Ishikawa (cell line): ENCODE measurements around the gene CMTR1.

Experiments
- CEBPB ChIP-seq: IDR thresholded peaks from 2 replicates; pipeline ENCODE4 v1.6.1; 2012
- CREB1 ChIP-seq: IDR thresholded peaks from 2 replicates; pipeline ENCODE4 v1.6.1; 2012; ENCODE audit warnings: low read depth
- EGR1 ChIP-seq: IDR thresholded peaks from 2 replicates; pipeline ENCODE4 v1.6.1; 2012
- EP300 ChIP-seq: IDR thresholded peaks from 2 replicates; pipeline ENCODE4 v1.6.1; 2012; ENCODE audit warnings: borderline replicate concordance
- FOXM1 ChIP-seq: IDR thresholded peaks from 2 replicates; pipeline ENCODE4 v1.6.1; 2012; ENCODE audit warnings: low read depth, borderline replicate concordance
- NFIC ChIP-seq: IDR thresholded peaks from 2 replicates; pipeline ENCODE4 v1.6.1; 2012
- RAD21 ChIP-seq: IDR thresholded peaks from 2 replicates; pipeline ENCODE4 v1.6.1; 2012; ENCODE audit warnings: low read depth
- REST ChIP-seq: IDR thresholded peaks from 2 replicates; pipeline ENCODE4 v1.6.1; 2012; ENCODE audit warnings: low read depth, mild to moderate bottlenecking
- TAF1 ChIP-seq: IDR thresholded peaks from 2 replicates; pipeline ENCODE4 v1.6.1; 2012; ENCODE audit warnings: low read depth, mild to moderate bottlenecking
- TCF12 ChIP-seq: IDR thresholded peaks from 2 replicates; pipeline ENCODE4 v1.6.1; 2012; ENCODE audit warnings: low read depth
- TEAD4 ChIP-seq: IDR thresholded peaks from 2 replicates; pipeline ENCODE4 v1.6.1; 2012
- USF1 ChIP-seq: IDR thresholded peaks from 2 replicates; pipeline ENCODE4 v1.6.1; 2012
- YY1 ChIP-seq: IDR thresholded peaks from 2 replicates; pipeline ENCODE4 v1.6.1; 2012; ENCODE audit warnings: low read depth
- ZBTB7A ChIP-seq: IDR thresholded peaks from 2 replicates; pipeline ENCODE4 v1.6.1; 2012; ENCODE audit warnings: low read depth
- TF ChIP-seq, protein P1 (sequence below): IDR thresholded peaks from 2 replicates; pipeline ENCODE4 v1.6.1; 2012

The CMTR1 gene

GRCh38 chr6:37399795-37400490, 33.1 kb upstream of the CMTR1 start:
- TF ChIP-seq, protein P1, sequence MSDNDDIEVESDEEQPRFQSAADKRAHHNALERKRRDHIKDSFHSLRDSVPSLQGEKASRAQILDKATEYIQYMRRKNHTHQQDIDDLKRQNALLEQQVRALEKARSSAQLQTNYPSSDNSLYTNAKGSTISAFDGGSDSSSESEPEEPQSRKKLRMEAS, result no peak
- TF ChIP-seq NFIC (no peak), TAF1 (no peak), REST (no peak), EGR1 (no peak), EP300 (no peak), RAD21 (no peak)

GRCh38 chr6:37406726-37407341, 26.2 kb upstream of the CMTR1 start:
- no peak for TF ChIP-seq CEBPB
- TF ChIP-seq EP300, result no peak
- no peak for TF ChIP-seq YY1
- no peak for TF ChIP-seq TAF1
- no peak for TF ChIP-seq FOXM1
- TF ChIP-seq ZBTB7A, result no peak
- TF ChIP-seq REST, result no peak
- no peak for TF ChIP-seq TEAD4
- TF ChIP-seq, protein P1, result no peak

DNA sequence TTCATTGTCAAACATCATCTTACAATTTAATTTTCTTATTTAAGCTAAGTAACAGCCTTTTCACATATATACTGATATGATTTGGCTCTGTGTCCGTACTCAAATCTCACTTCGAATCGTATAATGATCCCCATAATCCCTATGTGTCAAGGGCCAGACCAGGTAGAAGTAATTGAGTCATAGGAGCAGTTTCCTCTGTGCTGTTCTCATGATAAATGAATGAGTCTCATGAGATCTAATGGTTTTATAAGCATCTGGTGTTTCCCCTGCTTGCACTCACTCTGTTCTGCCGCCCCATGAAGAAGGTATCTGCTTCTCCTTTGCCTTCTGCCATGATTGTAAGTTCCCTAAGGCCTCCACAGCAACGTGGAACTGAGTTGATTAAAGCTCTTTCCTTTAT, 25.1 kb upstream of the CMTR1 start:
- TF ChIP-seq FOXM1, result no peak
- TF ChIP-seq USF1, result no peak
- no peak for TF ChIP-seq NFIC
- no peak for TF ChIP-seq EGR1
- no peak for TF ChIP-seq TEAD4

GRCh38 chr6:37409501-37409900, 23.5 kb upstream of the CMTR1 start:
- no peak for TF ChIP-seq CREB1
- TF ChIP-seq YY1, result no peak
- no peak for TF ChIP-seq TAF1
- TF ChIP-seq NFIC, result no peak
- TF ChIP-seq RAD21, result no peak
- no peak for TF ChIP-seq FOXM1
- no peak for TF ChIP-seq TEAD4
- TF ChIP-seq CEBPB, result no peak
- no peak for TF ChIP-seq REST
- no peak for TF ChIP-seq EGR1
- no peak for TF ChIP-seq ZBTB7A
- TF ChIP-seq, protein P1, result no peak
- TF ChIP-seq TCF12, result no peak
- no peak for TF ChIP-seq USF1
- no peak for TF ChIP-seq EP300
